Stimulated activated naive CD8-positive, alpha-beta T cell treated with anti-CD3 and anti-CD28 coated beads, Interleukin-15, Interleukin-2, amounts not matched to agents 100 ng/mL and 50 ng/mL, for 24 hours (primary cell): Measurements from ENCODE around the gene DHDH.
A peak's percentile ranks its signal among the peaks of the same experiment; 100 is the strongest.
"Not testable (repeated sequence)": the region's sequence is repeated elsewhere in the genome, so short reads cannot be mapped to it uniquely, and the experiment has no call there.

Experiments used
- H3K27ac Mint-ChIP-seq: one replicate; pipeline ENCODE4 v1.8.0; 2021; ENCODE audit warnings: mild to moderate bottlenecking, mixed read lengths
- H3K27me3 Mint-ChIP-seq: one replicate; pipeline ENCODE4 v1.8.0; 2021; ENCODE audit warnings: mixed read lengths
- H3K36me3 Mint-ChIP-seq: one replicate; pipeline ENCODE4 v1.8.0; 2021; ENCODE audit warnings: low read depth, mixed read lengths
- H3K4me1 Mint-ChIP-seq: one replicate; pipeline ENCODE4 v1.8.0; 2021; ENCODE audit warnings: low read depth, mixed read lengths
- H3K4me3 Mint-ChIP-seq: one replicate; pipeline ENCODE4 v1.8.0; 2021; ENCODE audit warnings: mild to moderate bottlenecking, mixed read lengths
- H3K9me3 Mint-ChIP-seq: one replicate; pipeline ENCODE4 v1.8.0; 2021; ENCODE audit warnings: mixed read lengths

Gene DHDH

GRCh38 chr19:48925890-48926289, 7.6 kb upstream of the DHDH start:
- H3K9me3 Mint-ChIP-seq, result not testable (repeated sequence)

GRCh38 chr19:48926909-48927308, 6.6 kb upstream of the DHDH start:
- H3K4me3 Mint-ChIP-seq, result no peak overlapping the region
- H3K36me3 Mint-ChIP-seq, result no peaks in the 10 kb centered on the region
- no peaks in the 10 kb centered on the region for H3K27me3 Mint-ChIP-seq
- no peaks in the 10 kb centered on the region for H3K9me3 Mint-ChIP-seq
- H3K27ac Mint-ChIP-seq, result no peak overlapping the region
- peaks cover 4% of the 10 kb centered on the region for H3K4me1 Mint-ChIP-seq

More at GRCh38 chr19:48925890-48926289, 7.6 kb upstream of the DHDH start:
- H3K4me1 Mint-ChIP-seq, H3K27me3 Mint-ChIP-seq, H3K4me3 Mint-ChIP-seq, H3K27ac Mint-ChIP-seq, H3K36me3 Mint-ChIP-seq: not testable (repeated sequence)

- not testable (repeated sequence) for H3K4me3 Mint-ChIP-seq, H3K4me1 Mint-ChIP-seq, H3K27ac Mint-ChIP-seq, H3K27me3 Mint-ChIP-seq, H3K9me3 Mint-ChIP-seq, H3K36me3 Mint-ChIP-seq
These were observed 5.8 kb upstream of the DHDH start for GRCh38 chr19:48927692-48928091.

- Mint-ChIP-seq H3K4me3 (no peak overlapping the region), H3K27me3 (peaks cover 3% of the 10 kb centered on the region), H3K9me3 (no peaks in the 10 kb centered on the region), H3K27ac (no peak overlapping the region), H3K36me3 (no peaks in the 10 kb centered on the region), H3K4me1 (peaks cover 7% of the 10 kb centered on the region)
These were observed 5.1 kb upstream of the DHDH start for GRCh38 chr19:48928164-48929025.

GRCh38 chr19:48934837-48935236, 1.3 kb downstream of the DHDH start:
- peaks cover 8% of the 10 kb centered on the region for H3K4me1 Mint-ChIP-seq
- no peak overlapping the region for H3K27ac Mint-ChIP-seq
- H3K4me3 Mint-ChIP-seq, result peak overlapping the region; percentile 1
- peaks cover 10% of the 10 kb centered on the region for H3K27me3 Mint-ChIP-seq
- no peaks in the 10 kb centered on the region for H3K36me3 Mint-ChIP-seq
- H3K9me3 Mint-ChIP-seq, result no peaks in the 10 kb centered on the region

- Mint-ChIP-seq H3K9me3 (no peaks in the 10 kb centered on the region), H3K36me3 (no peaks in the 10 kb centered on the region), H3K27ac (no peak overlapping the region), H3K27me3 (peaks cover 10% of the 10 kb centered on the region), H3K4me1 (peaks cover 8% of the 10 kb centered on the region), H3K4me3 (no peak overlapping the region)
These were observed 2.4 kb downstream of the DHDH start for GRCh38 chr19:48935864-48936263.

GRCh38 chr19:48938256-48938655, 4.8 kb downstream of the DHDH start:
- Mint-ChIP-seq H3K27ac (no peak overlapping the region), H3K36me3 (no peaks in the 10 kb centered on the region), H3K27me3 (peaks cover 8% of the 10 kb centered on the region), H3K4me1 (peaks cover 7% of the 10 kb centered on the region), H3K9me3 (no peaks in the 10 kb centered on the region), H3K4me3 (no peak overlapping the region)

GRCh38 chr19:48940902-48941301, 7.4 kb downstream of the DHDH start:
- Mint-ChIP-seq H3K9me3 (no peaks in the 10 kb centered on the region), H3K27ac (no peak overlapping the region), H3K4me1 (no peaks in the 10 kb centered on the region), H3K36me3 (no peaks in the 10 kb centered on the region), H3K4me3 (no peak overlapping the region), H3K27me3 (no peaks in the 10 kb centered on the region)

GRCh38 chr19:48943081-48943480, 9.6 kb downstream of the DHDH start:
- no peak overlapping the region for H3K27ac Mint-ChIP-seq

GRCh38 chr19:48945415-48945814, 11.9 kb downstream of the DHDH start:
- no peaks in the 10 kb centered on the region for H3K9me3 Mint-ChIP-seq
- H3K27me3 Mint-ChIP-seq, result no peaks in the 10 kb centered on the region
- H3K4me3 Mint-ChIP-seq, result no peak overlapping the region
- no peaks in the 10 kb centered on the region for H3K36me3 Mint-ChIP-seq
- H3K4me1 Mint-ChIP-seq, result no peaks in the 10 kb centered on the region
- H3K27ac Mint-ChIP-seq, result no peak overlapping the region

More at GRCh38 chr19:48943081-48943480, 9.6 kb downstream of the DHDH start:
- H3K9me3 Mint-ChIP-seq, result no peaks in the 10 kb centered on the region
- H3K4me3 Mint-ChIP-seq, result no peak overlapping the region
- H3K4me1 Mint-ChIP-seq, result no peaks in the 10 kb centered on the region
- H3K27me3 Mint-ChIP-seq, result no peaks in the 10 kb centered on the region
- H3K36me3 Mint-ChIP-seq, result no peaks in the 10 kb centered on the region

- Mint-ChIP-seq H3K36me3 (no peaks in the 10 kb centered on the region), H3K27me3 (no peaks in the 10 kb centered on the region), H3K9me3 (no peaks in the 10 kb centered on the region), H3K4me1 (no peaks in the 10 kb centered on the region), H3K27ac (no peak overlapping the region), H3K4me3 (no peak overlapping the region)
These were observed 12.3 kb downstream of the DHDH start for GRCh38 chr19:48945817-48946216.

GRCh38 chr19:48946463-48947257, 13.2 kb downstream of the DHDH start:
- Mint-ChIP-seq H3K36me3 (no peaks in the 10 kb centered on the region), H3K27ac (no peak overlapping the region), H3K4me3 (no peak overlapping the region), H3K27me3 (no peaks in the 10 kb centered on the region), H3K9me3 (no peaks in the 10 kb centered on the region), H3K4me1 (no peaks in the 10 kb centered on the region)

- Mint-ChIP-seq H3K27me3 (no peaks in the 10 kb centered on the region), H3K4me3 (no peak overlapping the region), H3K9me3 (no peaks in the 10 kb centered on the region), H3K36me3 (no peaks in the 10 kb centered on the region), H3K27ac (no peak overlapping the region), H3K4me1 (no peaks in the 10 kb centered on the region)
These were observed 13.7 kb downstream of the DHDH start for GRCh38 chr19:48947258-48947542.

- Mint-ChIP-seq H3K9me3 (no peaks in the 10 kb centered on the region), H3K27ac (no peak overlapping the region), H3K4me1 (peaks cover 4% of the 10 kb centered on the region), H3K27me3 (no peaks in the 10 kb centered on the region), H3K4me3 (no peak overlapping the region), H3K36me3 (no peaks in the 10 kb centered on the region)
These were observed 16.7 kb downstream of the DHDH start for GRCh38 chr19:48950159-48950558.

GRCh38 chr19:48950830-48951519, 17.5 kb downstream of the DHDH start:
- H3K27me3 Mint-ChIP-seq, result no peaks in the 10 kb centered on the region
- H3K9me3 Mint-ChIP-seq, result no peaks in the 10 kb centered on the region
- no peak overlapping the region for H3K27ac Mint-ChIP-seq
- H3K4me3 Mint-ChIP-seq, result no peak overlapping the region
- H3K36me3 Mint-ChIP-seq, result peaks cover 2% of the 10 kb centered on the region
- H3K4me1 Mint-ChIP-seq, result peaks cover 12% of the 10 kb centered on the region
